Chondrocyte (in vitro differentiated cells): ENCODE data around the gene GTPBP3. TPM values are rescaled to one million over a fixed set of nuclear protein-coding genes. Genes with fewer than 3 reads are reported as not detected.

Source experiments
- DNase-seq: peaks from one replicate; pipeline ENCODE4 v3.0.0; 2021; ENCODE audit warnings: mixed read lengths, low spot score
- H3K27ac Mint-ChIP-seq: one replicate; pipeline ENCODE4 v1.8.0; 2021; ENCODE audit warnings: mild to moderate bottlenecking, moderate library complexity, mixed read lengths; ENCODE audit not compliant: unreplicated experiment
- H3K27me3 Mint-ChIP-seq: 2 replicates; pipeline ENCODE4 v1.8.0; 2021; ENCODE audit warnings: low read depth, mixed read lengths
- H3K36me3 Mint-ChIP-seq: 2 replicates; pipeline ENCODE4 v1.8.0; 2021; ENCODE audit warnings: low read depth, mixed read lengths
- H3K4me1 Mint-ChIP-seq: 2 replicates; pipeline ENCODE4 v1.8.0; 2021; ENCODE audit warnings: low read depth, mild to moderate bottlenecking, mixed read lengths
- H3K4me3 Mint-ChIP-seq: one replicate; pipeline ENCODE4 v1.8.0; 2021; ENCODE audit warnings: mild to moderate bottlenecking, moderate library complexity, mixed read lengths; ENCODE audit not compliant: unreplicated experiment
- H3K9me3 Mint-ChIP-seq: 2 replicates; pipeline ENCODE4 v1.8.0; 2021; ENCODE audit warnings: low read depth, mixed read lengths
- CTCF ChIP-seq: fragments of 200-600 bp; sonication (generic); IDR thresholded peaks from 2 replicates; pipeline ENCODE4 v1.5.0; 2021; ENCODE audit warnings: antibody characterized with exemption, mild to moderate bottlenecking, moderate library complexity
- total RNA-seq: library from RNA; stranded (reverse); gene quantifications from 3 replicates; pipeline ENCODE4 v1.2.1, GENCODE V29; 2021

The GTPBP3 gene
- total RNA-seq, 1 donor from 2014 or later: 20.6 TPM

GRCh38 chr19:17351815-17352435, 14.6 kb downstream of the GTPBP3 start:
- no peak for DNase-seq
- no peaks in the 10 kb centered on the region for H3K36me3 Mint-ChIP-seq
- H3K27me3 Mint-ChIP-seq: no peaks in the 10 kb centered on the region
- TF ChIP-seq CTCF: no peak
- peaks cover 40% of the 10 kb centered on the region for H3K4me1 Mint-ChIP-seq
- H3K27ac Mint-ChIP-seq: no peak overlapping the region
- no peaks in the 10 kb centered on the region for H3K9me3 Mint-ChIP-seq
- no peak overlapping the region for H3K4me3 Mint-ChIP-seq

GRCh38 chr19:17352608-17353280, 15.4 kb downstream of the GTPBP3 start:
- Mint-ChIP-seq H3K9me3 (no peaks in the 10 kb centered on the region), H3K4me3 (no peak overlapping the region), H3K27me3 (no peaks in the 10 kb centered on the region), H3K36me3 (no peaks in the 10 kb centered on the region), H3K4me1 (peaks cover 32% of the 10 kb centered on the region), H3K27ac (peak overlapping the region; percentile 36)
- TF ChIP-seq CTCF: no peak
- DNase-seq: no peak

- Mint-ChIP-seq H3K9me3 (no peaks in the 10 kb centered on the region), H3K27ac (no peak overlapping the region), H3K27me3 (no peaks in the 10 kb centered on the region), H3K4me1 (peaks cover 30% of the 10 kb centered on the region), H3K4me3 (no peak overlapping the region), H3K36me3 (no peaks in the 10 kb centered on the region)
- no peak for DNase-seq
- TF ChIP-seq CTCF: no peak
Observed at GRCh38 chr19:17353386-17353785, 16.0 kb downstream of the GTPBP3 start.

GRCh38 chr19:17357078-17357666, 19.8 kb downstream of the GTPBP3 start:
- Mint-ChIP-seq H3K36me3 (no peaks in the 10 kb centered on the region), H3K9me3 (no peaks in the 10 kb centered on the region), H3K27me3 (no peaks in the 10 kb centered on the region), H3K4me3 (no peak overlapping the region), H3K27ac (no peak overlapping the region), H3K4me1 (peaks cover 18% of the 10 kb centered on the region)
- TF ChIP-seq CTCF: no peak
- no peak for DNase-seq

- Mint-ChIP-seq H3K4me1 (peaks cover 16% of the 10 kb centered on the region), H3K36me3 (no peaks in the 10 kb centered on the region), H3K27me3 (no peaks in the 10 kb centered on the region), H3K4me3 (no peak overlapping the region), H3K9me3 (no peaks in the 10 kb centered on the region), H3K27ac (no peak overlapping the region)
- no peak for DNase-seq
- TF ChIP-seq CTCF: no peak
Observed at GRCh38 chr19:17357724-17358123, 20.4 kb downstream of the GTPBP3 start.
